Eye (tissue), 1 donor: ENCODE results near the gene OR7C1.
"Not testable (repeated sequence)": the region's sequence is repeated elsewhere in the genome, so short reads cannot be mapped to it uniquely, and the experiment has no call there.

Source experiments
- DNase-seq: peaks from one replicate; pipeline ENCODE4 v3.0.0-alpha.2; 2015

OR7C1 gene

GRCh38 chr19:14765403-14765802 is 69.6 kb downstream of the OR7C1 start:
- DNase-seq: not testable (repeated sequence)

GRCh38 chr19:14764401-14764800 is 70.6 kb downstream of the OR7C1 start:
- no peak for DNase-seq

GRCh38 chr19:14763497-14764145 is 71.4 kb downstream of the OR7C1 start:
- DNase-seq: no peak

- no peak for DNase-seq
These were observed 72.9 kb downstream of the OR7C1 start for GRCh38 chr19:14762111-14762510.

GRCh38 chr19:14761607-14762006 is 73.4 kb downstream of the OR7C1 start:
- DNase-seq: no peak

GRCh38 chr19:14758816-14759215 is 76.2 kb downstream of the OR7C1 start:
- no peak for DNase-seq

GRCh38 chr19:14748601-14749000 is 86.4 kb downstream of the OR7C1 start:
- no peak for DNase-seq
